ENCODE measurements around the gene HES1.

DNA sequence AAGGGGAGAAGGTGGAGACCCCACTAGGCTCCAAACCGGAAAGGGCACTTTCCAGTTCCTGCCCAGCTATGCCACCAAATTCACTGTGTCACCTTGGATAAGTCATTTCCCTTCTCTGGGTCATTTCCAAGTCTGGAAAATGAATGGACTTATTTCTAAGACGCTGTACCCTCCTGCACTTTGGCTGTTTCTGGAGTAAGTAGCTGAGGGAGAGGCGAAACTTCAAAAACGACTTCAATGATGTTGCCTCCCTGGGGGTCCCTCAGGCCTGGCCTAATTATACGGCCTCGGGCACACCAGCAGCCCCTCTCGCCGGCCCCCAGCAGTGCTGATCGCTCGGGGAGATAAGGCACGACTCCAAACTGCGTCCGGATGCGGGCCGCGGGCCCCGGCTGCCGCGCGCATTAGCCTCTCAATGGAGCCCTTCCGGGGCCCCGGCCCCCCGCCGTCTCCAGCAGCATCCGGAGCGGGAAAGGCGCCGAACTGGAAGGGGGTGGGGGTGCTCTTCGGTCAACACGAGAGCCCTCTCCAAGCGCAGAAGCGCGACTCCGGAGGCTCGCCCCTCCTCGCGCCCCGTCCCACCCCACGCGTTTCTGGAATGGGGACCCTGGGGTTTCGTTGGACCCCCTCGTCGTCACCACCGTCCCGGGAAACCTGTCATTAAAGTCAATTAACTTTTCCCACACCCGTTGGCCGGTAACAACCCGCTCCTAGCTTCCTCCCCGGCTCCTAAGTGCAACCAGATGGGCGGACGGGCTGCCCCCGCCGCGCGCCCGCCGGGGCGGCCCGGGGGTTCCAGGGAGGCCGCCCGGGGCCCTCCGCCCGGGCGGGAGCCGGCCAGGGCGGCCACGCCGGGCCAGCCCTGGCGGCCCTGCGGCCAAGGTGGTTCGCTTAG, 4.8 kb downstream of the HES1 start:
- TF ChIP-seq TAF1 (IDR thresholded peaks at IDR 0.05; ENCODE audit: borderline replicate concordance, insufficient read depth, low read length): no peak
- 0 out of 2 replicates have a peak, but pooled peaks have one; percentile 9 for TF ChIP-seq POLR2AphosphoS5 (IDR thresholded peaks at IDR 0.05; ENCODE audit: low read depth, low read length)
- TF ChIP-seq REST (IDR thresholded peaks at IDR 0.05; ENCODE audit: insufficient read depth in 1 of 2, low read depth in 2 of 2, low read length in 2 of 2): no peak
